DMS114 treated with DMSO at 0.1 percent for 48 hours (cell line): Measurements from ENCODE around the gene PACRG.

Source experiments
- DNase-seq: peaks from one replicate; lab custom pipeline; 2025; ENCODE audit not compliant: unreplicated experiment; lab: John Stamatoyannopoulos, UW

Gene PACRG

GRCh38 chr6:163262080-163262479 is 534.3 kb downstream of the PACRG start:
- no peak for DNase-seq

- DNase-seq: no peak
Measured at GRCh38 chr6:163263196-163263595, 535.4 kb downstream of the PACRG start.

- no peak for DNase-seq
Measured at GRCh38 chr6:163263998-163264661, 536.4 kb downstream of the PACRG start.

GRCh38 chr6:163264662-163265035 is 536.9 kb downstream of the PACRG start:
- no peak for DNase-seq

GRCh38 chr6:163281634-163282033 is 553.9 kb downstream of the PACRG start:
- no peak for DNase-seq

GRCh38 chr6:163282672-163283071 is 554.9 kb downstream of the PACRG start:
- DNase-seq: no peak

GRCh38 chr6:163284151-163284550 is 556.4 kb downstream of the PACRG start:
- no peak for DNase-seq

GRCh38 chr6:163285691-163286090 is 557.9 kb downstream of the PACRG start:
- no peak for DNase-seq

GRCh38 chr6:163287626-163288025 is 559.9 kb downstream of the PACRG start:
- DNase-seq: no peak

GRCh38 chr6:163288066-163288465 is 560.3 kb downstream of the PACRG start:
- no peak for DNase-seq

GRCh38 chr6:163288915-163289314 is 561.1 kb downstream of the PACRG start:
- no peak for DNase-seq

GRCh38 chr6:163289447-163289846 is 561.7 kb downstream of the PACRG start:
- no peak for DNase-seq

- DNase-seq: no peak
Measured at GRCh38 chr6:163290545-163291274, 562.9 kb downstream of the PACRG start.

GRCh38 chr6:163291622-163292021 is 563.8 kb downstream of the PACRG start:
- DNase-seq: no peak

GRCh38 chr6:163293286-163293685 is 565.5 kb downstream of the PACRG start:
- DNase-seq: no peak

GRCh38 chr6:163294734-163295133 is 567.0 kb downstream of the PACRG start:
- no peak for DNase-seq

- no peak for DNase-seq
Measured at GRCh38 chr6:163296835-163297519, 569.2 kb downstream of the PACRG start.

- no peak for DNase-seq
Measured at GRCh38 chr6:163298079-163298830, 570.5 kb downstream of the PACRG start.

- DNase-seq: no peak
Measured at GRCh38 chr6:163300838-163301237, 573.1 kb downstream of the PACRG start.

GRCh38 chr6:163301726-163302635 is 574.2 kb downstream of the PACRG start:
- DNase-seq: no peak
